Measurements from ENCODE around the gene PSMC3IP. TPM values are rescaled to one million over a fixed set of nuclear protein-coding genes. Genes with fewer than 3 reads are reported as not detected.

The PSMC3IP gene
- total and polyA plus RNA-seq, 2 donors (not counting 3 experiments of a cell fraction or from before 2014, with no cell fraction given), result 5.9 to 19.3 TPM

DNA sequence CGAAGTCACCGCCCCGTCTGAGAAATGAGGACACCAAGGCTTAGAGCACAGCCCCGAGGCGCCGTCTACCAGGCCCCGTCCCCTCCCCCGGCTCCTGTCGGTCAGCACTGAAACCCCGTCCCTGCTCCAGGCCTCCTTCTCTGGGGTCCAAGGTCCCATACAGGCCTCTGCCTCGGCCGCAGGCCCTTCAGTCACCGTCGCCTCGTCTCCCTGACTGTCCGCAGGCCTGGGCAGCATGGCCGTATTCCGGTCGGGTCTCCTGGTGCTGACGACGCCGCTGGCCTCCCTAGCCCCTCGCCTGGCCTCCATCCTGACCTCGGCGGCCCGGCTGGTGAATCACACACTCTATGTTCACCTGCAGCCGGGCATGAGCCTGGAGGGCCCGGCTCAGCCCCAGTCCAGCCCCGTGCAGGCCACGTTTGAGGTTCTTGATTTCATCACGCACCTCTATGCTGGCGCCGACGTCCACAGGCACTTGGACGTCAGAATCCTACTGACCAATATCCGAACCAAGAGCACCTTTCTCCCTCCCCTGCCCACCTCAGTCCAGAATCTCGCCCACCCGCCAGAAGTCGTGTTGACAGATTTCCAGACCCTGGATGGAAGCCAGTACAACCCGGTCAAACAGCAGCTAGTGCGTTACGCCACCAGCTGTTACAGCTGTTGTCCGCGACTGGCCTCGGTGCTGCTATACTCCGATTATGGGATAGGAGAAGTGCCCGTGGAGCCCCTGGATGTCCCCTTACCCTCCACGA lies 15.0 kb downstream of the PSMC3IP start:
- dilution Hi-C loops (cut with MboI; ENCODE audit: extremely low pct_ligation_motif_present, low sequenced_read_pairs), result no loop called here
- CTCF ChIA-PET, result interaction anchor here (2.1 kb wide), 1 partner anchor 15 kb away, joined by 9 read pairs; the partner anchor contains the start of gene PSMC3IP
- peak; percentile 43 for FAIRE-seq

More for the DNA sequence above, 15.0 kb downstream of the PSMC3IP start:
- intact Hi-C loops (cut with micrococcal nuclease), result no loop called here
- no peaks in the 10 kb centered on the region for H3K9me1 ChIP-seq (replicated peaks; ENCODE audit: control insufficient read depth, extremely low read depth, insufficient read depth, low read length)
- H3K9ac ChIP-seq (replicated peaks; ENCODE audit: extremely low read depth, insufficient read depth, low read length), result peak overlapping the region; percentile 90
- peak overlapping the region; percentile 79 to 88 (median 88) for H3K4me3 ChIP-seq (replicated peaks in 1 of 3; ENCODE audit: insufficient read depth in 1 of 3, low read depth in 1 of 3, low read length in 3 of 3)
- peak overlapping the region; percentile 75 for H3K4me2 ChIP-seq (ENCODE audit: insufficient read depth, low read length)
- peaks cover 25% of the 10 kb centered on the region for H3K79me2 ChIP-seq (ENCODE audit: control insufficient read depth, insufficient read depth, low read length)
- BruUV-seq (replicated peaks), result TSS peak; percentile 54
- peaks cover 4 to 21% of the 10 kb centered on the region in 2 experiments for H3K36me3 ChIP-seq (ENCODE audit: control insufficient read depth in 2 of 2, extremely low read depth in 1 of 2, insufficient read depth in 2 of 2, low read length in 2 of 2)
- H3K27me3 ChIP-seq (ENCODE audit: control insufficient read depth in 2 of 2, insufficient read depth in 2 of 2, low read length in 2 of 2), result no peaks in the 10 kb centered on the region
- POLR2A ChIA-PET, result no interaction called here
- no peak for DNase-seq (ENCODE audit: low read depth, low spot score)
- H4K20me1 ChIP-seq (replicated peaks; ENCODE audit: control insufficient read depth, extremely low read depth, insufficient read depth, low read length), result no peaks in the 10 kb centered on the region
- H3K9me3 ChIP-seq (replicated peaks; ENCODE audit: control insufficient read depth, insufficient read depth, low read length), result no peaks in the 10 kb centered on the region
- peak overlapping the region; percentile 22 for H2AFZ ChIP-seq (ENCODE audit: low read depth, low read length)
- peak overlapping the region; percentile 72 for H3K27ac ChIP-seq (ENCODE audit: insufficient read depth, low read depth, low read length)
- H3K4me1 ChIP-seq (ENCODE audit: control insufficient read depth, extremely low read depth, insufficient read depth, low read length), result peaks cover 26% of the 10 kb centered on the region
- TF ChIP-seq EZH2 (IDR thresholded peaks at IDR 0.05; ENCODE audit: borderline replicate concordance, low read depth, low read length, severe bottlenecking) (no peak), POLR2A (IDR thresholded peaks at IDR 0.05; ENCODE audit: low read depth, low read length) (no peak), JUN (IDR thresholded peaks at IDR 0.05; ENCODE audit: borderline replicate concordance, insufficient read depth, insufficient read length, low read depth) (no peak), GATA2 (IDR thresholded peaks at IDR 0.05; ENCODE audit: insufficient read depth, insufficient read length, low read depth, low read length) (no peak)
- TF ChIP-seq, protein P1, sequence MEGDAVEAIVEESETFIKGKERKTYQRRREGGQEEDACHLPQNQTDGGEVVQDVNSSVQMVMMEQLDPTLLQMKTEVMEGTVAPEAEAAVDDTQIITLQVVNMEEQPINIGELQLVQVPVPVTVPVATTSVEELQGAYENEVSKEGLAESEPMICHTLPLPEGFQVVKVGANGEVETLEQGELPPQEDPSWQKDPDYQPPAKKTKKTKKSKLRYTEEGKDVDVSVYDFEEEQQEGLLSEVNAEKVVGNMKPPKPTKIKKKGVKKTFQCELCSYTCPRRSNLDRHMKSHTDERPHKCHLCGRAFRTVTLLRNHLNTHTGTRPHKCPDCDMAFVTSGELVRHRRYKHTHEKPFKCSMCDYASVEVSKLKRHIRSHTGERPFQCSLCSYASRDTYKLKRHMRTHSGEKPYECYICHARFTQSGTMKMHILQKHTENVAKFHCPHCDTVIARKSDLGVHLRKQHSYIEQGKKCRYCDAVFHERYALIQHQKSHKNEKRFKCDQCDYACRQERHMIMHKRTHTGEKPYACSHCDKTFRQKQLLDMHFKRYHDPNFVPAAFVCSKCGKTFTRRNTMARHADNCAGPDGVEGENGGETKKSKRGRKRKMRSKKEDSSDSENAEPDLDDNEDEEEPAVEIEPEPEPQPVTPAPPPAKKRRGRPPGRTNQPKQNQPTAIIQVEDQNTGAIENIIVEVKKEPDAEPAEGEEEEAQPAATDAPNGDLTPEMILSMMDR (IDR thresholded peaks at IDR 0.05; ENCODE audit: extremely low read depth in 1 of 2, insufficient read depth in 1 of 2, low read depth in 1 of 2, low read length in 2 of 2), result no peak
- TF ChIP-seq, protein P2, sequence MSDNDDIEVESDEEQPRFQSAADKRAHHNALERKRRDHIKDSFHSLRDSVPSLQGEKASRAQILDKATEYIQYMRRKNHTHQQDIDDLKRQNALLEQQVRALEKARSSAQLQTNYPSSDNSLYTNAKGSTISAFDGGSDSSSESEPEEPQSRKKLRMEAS (IDR thresholded peaks at IDR 0.05; ENCODE audit: insufficient read depth, insufficient read length), result no peak

Measured in endothelial cell of umbilical vein (primary cell).